GM12878 (cell line): ENCODE measurements around the gene B4GALT4.

Experiments used
- CEBPB ChIP-seq, 2 experiments: fragments of 150-350 bp in 1 of 2; IDR thresholded peaks; 2 replicates each; pipeline ENCODE4 v1.6.1; 2012 to 2014; ENCODE audit warnings: low read depth in 2 of 2, low read length in 2 of 2, borderline replicate concordance in 1 of 2, inconsistent platforms in 1 of 2
- POLR2AphosphoS5 ChIP-seq: IDR thresholded peaks from 2 replicates; pipeline ENCODE4 v1.6.1; 2011; ENCODE audit warnings: mild to moderate bottlenecking, low read length, inconsistent platforms
- YBX1 ChIP-seq: fragments of 450-650 bp; IDR thresholded peaks from 2 replicates; pipeline ENCODE4 v1.6.1; 2016; ENCODE audit warnings: antibody characterized with exemption
- TF ChIP-seq, protein P1 (sequence below): fragments of 450-650 bp; formaldehyde crosslinking; IDR thresholded peaks from 2 replicates; pipeline ENCODE4 v1.5.0; 2022; ENCODE audit warnings: mild to moderate bottlenecking, missing genetic modification characterization
- TF ChIP-seq, protein P2 (sequence below), 3 experiments: IDR thresholded peaks in 2 of 3; conservative IDR thresholded peaks in 1 of 3; 2 replicates each; pipeline ENCODE4 v1.5.1; 2011; ENCODE audit warnings: low read depth in 3 of 3, low read length in 3 of 3, mild to moderate bottlenecking in 3 of 3, control low read depth in 2 of 3, moderate library complexity in 2 of 3, inconsistent platforms in 1 of 3, mixed read lengths in 1 of 3; ENCODE audit not compliant: control insufficient read depth in 2 of 3, insufficient read depth in 1 of 3; ENCODE audit errors: extremely low read depth in 1 of 3

DNA sequence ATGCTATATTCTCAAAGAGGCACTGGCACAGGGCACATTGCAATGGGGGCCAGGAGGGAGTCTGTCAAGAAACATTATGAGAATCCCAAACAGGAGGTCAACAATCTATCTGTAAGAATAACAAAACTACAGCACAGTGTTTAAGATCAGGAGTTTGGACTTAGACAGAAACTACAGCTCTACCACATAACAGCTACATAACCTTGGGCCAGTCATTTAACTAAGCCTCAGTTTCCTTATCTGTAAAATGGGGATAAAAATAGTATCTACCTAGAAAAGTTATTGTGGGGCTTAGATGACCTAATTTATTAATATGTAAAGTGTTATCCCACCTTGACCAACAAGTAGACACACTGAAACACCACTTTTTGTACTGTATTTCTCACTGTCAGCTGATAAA is 9.9 kb downstream of the B4GALT4 start:
- TF ChIP-seq CEBPB (IDR thresholded peaks at IDR 0.05; ENCODE audit: borderline replicate concordance in 1 of 2, low read depth in 2 of 2, low read length in 2 of 2) (no peak), POLR2AphosphoS5 (no peak), YBX1 (no peak)
- TF ChIP-seq, protein P1, sequence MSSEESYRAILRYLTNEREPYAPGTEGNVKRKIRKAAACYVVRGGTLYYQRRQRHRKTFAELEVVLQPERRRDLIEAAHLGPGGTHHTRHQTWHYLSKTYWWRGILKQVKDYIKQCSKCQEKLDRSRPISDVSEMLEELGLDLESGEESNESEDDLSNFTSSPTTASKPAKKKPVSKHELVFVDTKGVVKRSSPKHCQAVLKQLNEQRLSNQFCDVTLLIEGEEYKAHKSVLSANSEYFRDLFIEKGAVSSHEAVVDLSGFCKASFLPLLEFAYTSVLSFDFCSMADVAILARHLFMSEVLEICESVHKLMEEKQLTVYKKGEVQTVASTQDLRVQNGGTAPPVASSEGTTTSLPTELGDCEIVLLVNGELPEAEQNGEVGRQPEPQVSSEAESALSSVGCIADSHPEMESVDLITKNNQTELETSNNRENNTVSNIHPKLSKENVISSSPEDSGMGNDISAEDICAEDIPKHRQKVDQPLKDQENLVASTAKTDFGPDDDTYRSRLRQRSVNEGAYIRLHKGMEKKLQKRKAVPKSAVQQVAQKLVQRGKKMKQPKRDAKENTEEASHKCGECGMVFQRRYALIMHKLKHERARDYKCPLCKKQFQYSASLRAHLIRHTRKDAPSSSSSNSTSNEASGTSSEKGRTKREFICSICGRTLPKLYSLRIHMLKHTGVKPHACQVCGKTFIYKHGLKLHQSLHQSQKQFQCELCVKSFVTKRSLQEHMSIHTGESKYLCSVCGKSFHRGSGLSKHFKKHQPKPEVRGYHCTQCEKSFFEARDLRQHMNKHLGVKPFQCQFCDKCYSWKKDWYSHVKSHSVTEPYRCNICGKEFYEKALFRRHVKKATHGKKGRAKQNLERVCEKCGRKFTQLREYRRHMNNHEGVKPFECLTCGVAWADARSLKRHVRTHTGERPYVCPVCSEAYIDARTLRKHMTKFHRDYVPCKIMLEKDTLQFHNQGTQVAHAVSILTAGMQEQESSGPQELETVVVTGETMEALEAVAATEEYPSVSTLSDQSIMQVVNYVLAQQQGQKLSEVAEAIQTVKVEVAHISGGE (CRISPR knock-in tag) = no peak
- TF ChIP-seq, protein P2, sequence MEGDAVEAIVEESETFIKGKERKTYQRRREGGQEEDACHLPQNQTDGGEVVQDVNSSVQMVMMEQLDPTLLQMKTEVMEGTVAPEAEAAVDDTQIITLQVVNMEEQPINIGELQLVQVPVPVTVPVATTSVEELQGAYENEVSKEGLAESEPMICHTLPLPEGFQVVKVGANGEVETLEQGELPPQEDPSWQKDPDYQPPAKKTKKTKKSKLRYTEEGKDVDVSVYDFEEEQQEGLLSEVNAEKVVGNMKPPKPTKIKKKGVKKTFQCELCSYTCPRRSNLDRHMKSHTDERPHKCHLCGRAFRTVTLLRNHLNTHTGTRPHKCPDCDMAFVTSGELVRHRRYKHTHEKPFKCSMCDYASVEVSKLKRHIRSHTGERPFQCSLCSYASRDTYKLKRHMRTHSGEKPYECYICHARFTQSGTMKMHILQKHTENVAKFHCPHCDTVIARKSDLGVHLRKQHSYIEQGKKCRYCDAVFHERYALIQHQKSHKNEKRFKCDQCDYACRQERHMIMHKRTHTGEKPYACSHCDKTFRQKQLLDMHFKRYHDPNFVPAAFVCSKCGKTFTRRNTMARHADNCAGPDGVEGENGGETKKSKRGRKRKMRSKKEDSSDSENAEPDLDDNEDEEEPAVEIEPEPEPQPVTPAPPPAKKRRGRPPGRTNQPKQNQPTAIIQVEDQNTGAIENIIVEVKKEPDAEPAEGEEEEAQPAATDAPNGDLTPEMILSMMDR (IDR thresholded peaks at IDR 0.05 in 2 of 3, conservative IDR thresholded peaks at IDR 0.05 in 1 of 3; ENCODE audit: control insufficient read depth in 2 of 3, extremely low read depth in 1 of 3, insufficient read depth in 1 of 3, low read depth in 3 of 3, low read length in 3 of 3) = no peak
